Mucosa of descending colon (tissue), 3 donors: Measurements from ENCODE around the gene RCAN2. TPM values are rescaled to one million over a fixed set of nuclear protein-coding genes. Genes with fewer than 3 reads are reported as not detected.
A peak's percentile ranks its signal among the peaks of the same experiment; 100 is the strongest.
"Not testable (repeated sequence)": the region's sequence is repeated elsewhere in the genome, so short reads cannot be mapped to it uniquely, and the experiment has no call there.

Experiments
- ATAC-seq: fragments of 200-7000 bp; cut with Tn5 transposase; one replicate; pipeline ENCODE4 v1.9.1; 2020; ENCODE audit warnings: mild to moderate bottlenecking, moderate library complexity
- DNase-seq, 3 donors: peaks; one replicate each; pipeline ENCODE4 v3.0.0-alpha.2; 2020
- H3K36me3 ChIP-seq: fragments of 200-600 bp; one replicate; pipeline ENCODE4 v1.8.0; 2021; ENCODE audit warnings: low read depth, mild to moderate bottlenecking
- H3K4me1 ChIP-seq: fragments of 200-600 bp; one replicate; pipeline ENCODE4 v1.8.0; 2021; ENCODE audit warnings: low read depth, mild to moderate bottlenecking
- H3K4me3 ChIP-seq: fragments of 200-600 bp; one replicate; pipeline ENCODE4 v1.8.0; 2021; ENCODE audit warnings: mild to moderate bottlenecking
- H3K9me3 ChIP-seq: fragments of 200-600 bp; one replicate; pipeline ENCODE4 v1.8.0; 2021; ENCODE audit warnings: mild to moderate bottlenecking
- CTCF ChIP-seq: fragments of 200-600 bp; IDR thresholded peaks from one replicate; pipeline ENCODE4 v1.8.0; 2022; ENCODE audit warnings: antibody characterized with exemption, mild to moderate bottlenecking
- intact Hi-C, 2 donors: fragments of 100-400 bp; cut with DNase I in 1 of 2; cut with micrococcal nuclease in 1 of 2; formaldehyde crosslinking; loops; one replicate each; pipeline versions ENCODE4 v1.11.0 to v1.11.1; 2022; cut with DNase I, micrococcal nuclease
- total RNA-seq, 3 donors: library from RNA; stranded (reverse); fragmentation: NEBNext Ultra II Directional in 2 of 3; extraction: Animal tissue kit (Norgen Biotek cat#: 25700) in 2 of 3; gene quantifications; one replicate each; pipeline versions ENCODE4 v1.2.1 to v1.2.4, GENCODE V29; 2021 to 2023
- donor health status: DM: no; HTN: no; CAD: no; lungs with moderate emphysema.
- donor health status: DM: no; HTN: no; CAD: no.
- donor health status: DM: no; HTN: yes; CAD: no.

The RCAN2 gene
- total RNA-seq, 3 donors from 2014 or later, result 5.1 to 6.6 (median 6.1) TPM

GRCh38 chr6:46392294-46392693, 99.0 kb downstream of the RCAN2 start:
- intact Hi-C loops, result no loop called here
- no peak for ATAC-seq
- TF ChIP-seq CTCF, result no peak
- no peak for DNase-seq
- Histone ChIP-seq H3K36me3 (no peaks in the 10 kb centered on the region), H3K9me3 (no peaks in the 10 kb centered on the region), H3K4me3 (no peak overlapping the region), H3K4me1 (no peaks in the 10 kb centered on the region)

DNA sequence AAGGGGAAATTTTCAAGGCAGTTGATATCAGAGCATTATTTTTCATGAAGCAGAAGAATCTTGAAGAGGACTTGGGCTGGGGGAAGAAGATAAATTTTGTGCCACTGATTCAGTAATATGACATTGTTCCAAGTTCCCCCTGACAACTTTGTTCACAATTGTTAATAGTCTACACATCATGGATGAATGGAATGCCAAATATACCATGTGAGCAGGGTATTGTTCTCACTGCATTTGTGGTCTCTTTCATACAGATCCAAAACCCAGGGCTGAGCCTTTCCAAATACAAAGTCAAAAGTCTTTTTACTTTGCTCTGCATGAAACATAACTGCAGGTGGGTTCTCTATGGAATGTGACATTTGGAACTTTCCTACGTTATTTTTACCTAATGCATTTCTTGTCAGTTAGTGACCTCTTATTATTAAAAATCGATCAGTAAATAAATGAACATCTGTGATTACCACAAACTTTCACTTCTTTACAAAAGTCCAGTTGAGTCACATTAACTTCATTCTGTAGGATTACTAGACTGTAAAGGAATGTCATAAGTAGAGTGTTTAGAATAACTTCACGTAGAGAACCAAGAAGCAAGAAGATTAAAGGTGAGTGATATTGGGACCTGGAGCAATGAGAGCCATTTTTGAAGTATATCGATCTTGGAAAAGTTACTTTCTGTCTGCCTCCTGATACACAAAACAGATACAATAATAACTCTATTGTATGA, 100.9 kb downstream of the RCAN2 start:
- Histone ChIP-seq H3K4me1 (no peaks in the 10 kb centered on the region), H3K4me3 (no peak overlapping the region), H3K9me3 (no peaks in the 10 kb centered on the region), H3K36me3 (no peaks in the 10 kb centered on the region)
- TF ChIP-seq CTCF, result no peak
- intact Hi-C loops, result no loop called here
- DNase-seq (no peak), ATAC-seq (no peak)

- H3K4me1 ChIP-seq, H3K9me3 ChIP-seq, H3K36me3 ChIP-seq, ATAC-seq, H3K4me3 ChIP-seq, intact Hi-C loops, DNase-seq: not testable (repeated sequence)
Observed at GRCh38 chr6:46387728-46388127, 103.5 kb downstream of the RCAN2 start.

DNA sequence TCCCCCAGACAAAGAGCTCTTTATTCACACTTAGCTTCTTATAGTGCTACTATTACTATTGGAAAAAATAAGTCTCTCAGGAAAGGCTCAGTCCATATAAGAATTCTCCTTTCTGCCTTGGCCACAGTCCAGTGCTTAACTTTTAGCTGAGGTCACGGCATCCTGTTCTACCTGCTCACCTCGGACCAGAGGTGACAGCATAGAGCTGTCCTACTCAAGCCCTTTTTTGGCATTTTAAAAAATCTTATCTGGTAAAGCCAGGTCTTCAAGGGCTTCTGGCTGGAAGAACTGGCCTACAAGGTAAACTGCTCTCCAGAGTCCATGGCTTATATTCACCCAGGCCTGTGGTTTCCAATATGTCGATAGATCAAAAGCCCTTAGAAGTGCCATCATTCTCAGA, 109.7 kb downstream of the RCAN2 start:
- no peak for DNase-seq
- Histone ChIP-seq H3K4me3 (no peak overlapping the region), H3K4me1 (peaks cover 20% of the 10 kb centered on the region), H3K36me3 (no peaks in the 10 kb centered on the region), H3K9me3 (no peaks in the 10 kb centered on the region)
- intact Hi-C loops, result no loop called here
- no peak for ATAC-seq
- TF ChIP-seq CTCF, result no peak

GRCh38 chr6:46381057-46381456, 110.2 kb downstream of the RCAN2 start:
- intact Hi-C loops, result no loop called here
- Histone ChIP-seq H3K9me3 (no peaks in the 10 kb centered on the region), H3K36me3 (no peaks in the 10 kb centered on the region), H3K4me3 (no peak overlapping the region), H3K4me1 (peaks cover 20% of the 10 kb centered on the region)
- ATAC-seq (peak; percentile 22), DNase-seq (no peak)
- no peak for TF ChIP-seq CTCF

DNA sequence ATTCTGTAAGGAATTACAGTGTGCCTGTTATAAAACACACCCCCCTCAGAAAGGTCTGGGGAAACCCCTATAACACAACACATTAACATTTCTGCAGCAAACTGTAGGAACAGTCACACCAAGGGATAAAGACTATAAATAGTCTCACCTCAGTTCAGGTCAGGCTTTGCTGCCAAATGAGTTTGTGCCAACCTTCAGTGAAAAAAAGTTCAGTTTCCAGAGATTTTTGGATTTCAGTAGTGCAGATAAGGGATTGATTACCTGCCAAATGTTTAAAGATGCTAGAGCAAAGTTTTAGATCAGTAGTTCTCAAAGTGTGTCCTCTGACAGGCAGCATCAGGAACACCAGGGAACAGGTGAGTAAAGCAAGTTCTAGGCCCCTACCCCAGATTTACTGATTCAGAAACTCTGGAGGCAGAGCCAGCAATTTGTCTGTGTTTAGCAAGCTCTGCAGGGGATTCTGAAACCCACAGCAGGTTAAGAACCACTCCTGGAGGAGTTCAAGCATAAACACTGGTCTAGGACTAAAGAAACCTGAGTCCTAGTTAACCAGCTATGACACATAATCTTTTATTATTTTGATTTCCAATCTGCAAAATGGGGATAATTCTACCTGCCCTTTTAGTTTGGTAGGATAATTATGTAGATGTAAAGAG, 111.0 kb downstream of the RCAN2 start:
- Histone ChIP-seq H3K36me3 (no peaks in the 10 kb centered on the region), H3K4me1 (peaks cover 20% of the 10 kb centered on the region), H3K4me3 (no peak overlapping the region), H3K9me3 (no peaks in the 10 kb centered on the region)
- intact Hi-C loops, result no loop called here
- DNase-seq (no peak), ATAC-seq (no peak)
- no peak for TF ChIP-seq CTCF
